ENCODE measurements around the gene RAB34. TPM values are rescaled to one million over a fixed set of nuclear protein-coding genes. Genes with fewer than 3 reads are reported as not detected.

RAB34 gene, protein sequence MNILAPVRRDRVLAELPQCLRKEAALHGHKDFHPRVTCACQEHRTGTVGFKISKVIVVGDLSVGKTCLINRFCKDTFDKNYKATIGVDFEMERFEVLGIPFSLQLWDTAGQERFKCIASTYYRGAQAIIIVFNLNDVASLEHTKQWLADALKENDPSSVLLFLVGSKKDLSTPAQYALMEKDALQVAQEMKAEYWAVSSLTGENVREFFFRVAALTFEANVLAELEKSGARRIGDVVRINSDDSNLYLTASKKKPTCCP
- total RNA-seq = 133 and 148 TPM in 2 replicates

GRCh38 chr17:28717578-28718332 is at the start of gene RAB34:
Gene RAB34, minus strand, starts transcription at chr17:28717868. Its CDS starts 602 bp downstream, at chr17:28717266.

GRCh38 chr17:28743243-28744103 is 25.8 kb upstream of the RAB34 start, which contains the start of gene TRAF4:
Gene TRAF4, plus strand, starts transcription at chr17:28744011. Its CDS starts 102 bp downstream, at chr17:28744113.

DNA sequence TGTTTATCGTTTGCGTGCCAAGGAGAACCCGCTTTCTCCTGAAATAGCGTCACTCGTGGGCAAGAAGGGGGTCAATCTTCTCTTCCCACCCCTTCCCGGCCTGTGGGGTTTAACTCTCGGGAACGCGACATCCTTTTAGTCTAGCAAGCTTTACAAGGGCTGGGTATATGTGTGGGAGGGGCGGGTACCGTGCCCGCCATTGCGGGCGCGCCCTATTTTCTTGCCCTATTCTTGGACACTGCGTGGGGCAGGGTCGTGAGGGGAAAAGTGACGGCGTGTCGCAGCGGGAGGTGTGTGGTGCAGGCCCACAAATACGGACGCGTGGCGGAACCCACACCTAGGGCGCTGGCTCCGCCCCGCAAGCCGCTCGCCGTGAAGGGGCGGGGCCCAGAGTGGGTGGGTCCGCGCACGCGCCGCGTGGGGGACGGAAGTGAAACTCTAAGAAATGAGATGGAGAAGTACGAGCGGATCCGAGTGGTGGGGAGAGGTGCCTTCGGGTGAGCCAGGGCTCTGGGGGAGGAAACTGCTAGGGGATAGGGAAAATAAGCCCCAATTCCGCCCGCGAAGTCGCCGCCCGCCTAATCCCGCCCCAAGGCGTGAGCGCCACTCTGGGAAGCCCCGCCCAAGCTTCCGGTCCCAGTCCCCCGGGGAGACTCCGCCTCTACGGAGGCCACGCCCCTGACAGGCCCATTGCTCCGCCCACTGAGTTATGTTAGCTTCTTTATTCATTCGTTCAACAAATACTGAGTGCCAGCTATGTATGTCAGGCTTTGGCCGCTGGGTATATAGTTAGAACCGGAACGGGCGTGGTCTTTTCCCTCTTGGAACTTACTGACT is 10.9 kb upstream of the RAB34 start, which contains the start of gene NEK8:
Gene NEK8, plus strand, starts transcription at position 425 of the 837 bp plus-strand sequence. Its CDS starts 26 bp downstream, at position 451.

GRCh38 chr17:28726226-28726626 is 8.6 kb upstream of the RAB34 start, which contains the start of gene TLCD1:
Gene TLCD1, minus strand, starts transcription at chr17:28726233. Its CDS starts 136 bp downstream, at chr17:28726097.

DNA sequence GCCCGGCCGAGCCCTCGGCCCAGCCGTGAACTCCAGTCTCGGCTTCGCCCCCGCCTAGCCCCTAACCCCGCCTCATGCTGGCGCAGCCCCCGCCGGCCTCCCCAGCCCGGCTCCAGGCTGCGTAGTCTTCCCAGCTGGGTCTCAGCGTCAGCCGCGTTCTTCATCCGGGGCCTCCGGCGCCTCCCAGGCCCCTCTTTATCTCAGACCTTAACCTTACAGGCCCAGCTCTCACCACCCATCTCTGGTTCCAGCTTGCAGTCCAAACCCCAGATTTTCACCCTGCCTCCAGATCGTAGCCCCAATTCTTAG is 6.0 kb downstream of the RAB34 start, which contains the start of gene PROCA1:
Gene PROCA1, minus strand, starts transcription at position 166 of the 309 bp plus-strand sequence. CDS start 228 bp downstream, outside the sequence.

Other genes with a start within 250 kb of the RAB34 start
- not detected in 2 replicates for gene SLC13A2, start 244.2 kb downstream of the RAB34 start, total RNA-seq
- not detected in 2 replicates for gene FOXN1, start 211.5 kb downstream of the RAB34 start, total RNA-seq
- gene UNC119, start 165.2 kb downstream of the RAB34 start, total RNA-seq = 26.7 and 31.0 TPM in 2 replicates
- 107 and 165 TPM in 2 replicates for gene PIGS, start 146.3 kb downstream of the RAB34 start, total RNA-seq
- 139 and 187 TPM in 2 replicates for gene ALDOC, start 141.0 kb downstream of the RAB34 start, total RNA-seq
- 5.6 and 25.5 TPM in 2 replicates for gene SPAG5, start 118.8 kb downstream of the RAB34 start, total RNA-seq
- 7.7 and 13.2 TPM in 2 replicates for gene RSKR, start 103.7 kb downstream of the RAB34 start, total RNA-seq
- gene BLTP2, start 72.7 kb downstream of the RAB34 start, total RNA-seq = 156 and 198 TPM in 2 replicates
- gene SDF2, start 56.0 kb downstream of the RAB34 start, total RNA-seq = 42.4 and 79.6 TPM in 2 replicates
- gene SUPT6H, start 55.7 kb downstream of the RAB34 start, total RNA-seq = 50.8 and 79.7 TPM in 2 replicates
- gene PROCA1, start 6.0 kb downstream of the RAB34 start, total RNA-seq = 1.2 and 1.4 TPM in 2 replicates
- 588 and 599 TPM in 2 replicates for gene RPL23A, start 2.1 kb upstream of the RAB34 start, total RNA-seq
- gene TLCD1, start 8.4 kb upstream of the RAB34 start, total RNA-seq = 5.3 and 5.9 TPM in 2 replicates
- 1.5 and 2.7 TPM in 2 replicates for gene NEK8, start 10.9 kb upstream of the RAB34 start, total RNA-seq
- gene TRAF4, start 26.1 kb upstream of the RAB34 start, total RNA-seq = 33.3 and 33.5 TPM in 2 replicates
- gene FAM222B, start 124.9 kb upstream of the RAB34 start, total RNA-seq = 4.2 and 10.1 TPM in 2 replicates
- gene ERAL1, start 137.1 kb upstream of the RAB34 start, total RNA-seq = 24.9 and 28.5 TPM in 2 replicates
- gene FLOT2, start 179.9 kb upstream of the RAB34 start, total RNA-seq = 30.0 and 42.8 TPM in 2 replicates
- 5.5 and 6.5 TPM in 2 replicates for gene DHRS13, start 185.2 kb upstream of the RAB34 start, total RNA-seq
- gene PHF12, start 233.7 kb upstream of the RAB34 start, total RNA-seq = 10.7 and 25.1 TPM in 2 replicates